GM21825 (cell line): ENCODE results near the gene BAZ1A.

ENCODE experiments used
- ATAC-seq: cut with Tn5 transposase; IDR thresholded peaks from one replicate; pipeline ENCODE4 v1.9.1; 2021; ENCODE audit warnings: mild to moderate bottlenecking, moderate library complexity; ENCODE audit not compliant: unreplicated experiment

Gene BAZ1A, protein sequence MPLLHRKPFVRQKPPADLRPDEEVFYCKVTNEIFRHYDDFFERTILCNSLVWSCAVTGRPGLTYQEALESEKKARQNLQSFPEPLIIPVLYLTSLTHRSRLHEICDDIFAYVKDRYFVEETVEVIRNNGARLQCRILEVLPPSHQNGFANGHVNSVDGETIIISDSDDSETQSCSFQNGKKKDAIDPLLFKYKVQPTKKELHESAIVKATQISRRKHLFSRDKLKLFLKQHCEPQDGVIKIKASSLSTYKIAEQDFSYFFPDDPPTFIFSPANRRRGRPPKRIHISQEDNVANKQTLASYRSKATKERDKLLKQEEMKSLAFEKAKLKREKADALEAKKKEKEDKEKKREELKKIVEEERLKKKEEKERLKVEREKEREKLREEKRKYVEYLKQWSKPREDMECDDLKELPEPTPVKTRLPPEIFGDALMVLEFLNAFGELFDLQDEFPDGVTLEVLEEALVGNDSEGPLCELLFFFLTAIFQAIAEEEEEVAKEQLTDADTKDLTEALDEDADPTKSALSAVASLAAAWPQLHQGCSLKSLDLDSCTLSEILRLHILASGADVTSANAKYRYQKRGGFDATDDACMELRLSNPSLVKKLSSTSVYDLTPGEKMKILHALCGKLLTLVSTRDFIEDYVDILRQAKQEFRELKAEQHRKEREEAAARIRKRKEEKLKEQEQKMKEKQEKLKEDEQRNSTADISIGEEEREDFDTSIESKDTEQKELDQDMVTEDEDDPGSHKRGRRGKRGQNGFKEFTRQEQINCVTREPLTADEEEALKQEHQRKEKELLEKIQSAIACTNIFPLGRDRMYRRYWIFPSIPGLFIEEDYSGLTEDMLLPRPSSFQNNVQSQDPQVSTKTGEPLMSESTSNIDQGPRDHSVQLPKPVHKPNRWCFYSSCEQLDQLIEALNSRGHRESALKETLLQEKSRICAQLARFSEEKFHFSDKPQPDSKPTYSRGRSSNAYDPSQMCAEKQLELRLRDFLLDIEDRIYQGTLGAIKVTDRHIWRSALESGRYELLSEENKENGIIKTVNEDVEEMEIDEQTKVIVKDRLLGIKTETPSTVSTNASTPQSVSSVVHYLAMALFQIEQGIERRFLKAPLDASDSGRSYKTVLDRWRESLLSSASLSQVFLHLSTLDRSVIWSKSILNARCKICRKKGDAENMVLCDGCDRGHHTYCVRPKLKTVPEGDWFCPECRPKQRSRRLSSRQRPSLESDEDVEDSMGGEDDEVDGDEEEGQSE (N-terminal part only)

DNA sequence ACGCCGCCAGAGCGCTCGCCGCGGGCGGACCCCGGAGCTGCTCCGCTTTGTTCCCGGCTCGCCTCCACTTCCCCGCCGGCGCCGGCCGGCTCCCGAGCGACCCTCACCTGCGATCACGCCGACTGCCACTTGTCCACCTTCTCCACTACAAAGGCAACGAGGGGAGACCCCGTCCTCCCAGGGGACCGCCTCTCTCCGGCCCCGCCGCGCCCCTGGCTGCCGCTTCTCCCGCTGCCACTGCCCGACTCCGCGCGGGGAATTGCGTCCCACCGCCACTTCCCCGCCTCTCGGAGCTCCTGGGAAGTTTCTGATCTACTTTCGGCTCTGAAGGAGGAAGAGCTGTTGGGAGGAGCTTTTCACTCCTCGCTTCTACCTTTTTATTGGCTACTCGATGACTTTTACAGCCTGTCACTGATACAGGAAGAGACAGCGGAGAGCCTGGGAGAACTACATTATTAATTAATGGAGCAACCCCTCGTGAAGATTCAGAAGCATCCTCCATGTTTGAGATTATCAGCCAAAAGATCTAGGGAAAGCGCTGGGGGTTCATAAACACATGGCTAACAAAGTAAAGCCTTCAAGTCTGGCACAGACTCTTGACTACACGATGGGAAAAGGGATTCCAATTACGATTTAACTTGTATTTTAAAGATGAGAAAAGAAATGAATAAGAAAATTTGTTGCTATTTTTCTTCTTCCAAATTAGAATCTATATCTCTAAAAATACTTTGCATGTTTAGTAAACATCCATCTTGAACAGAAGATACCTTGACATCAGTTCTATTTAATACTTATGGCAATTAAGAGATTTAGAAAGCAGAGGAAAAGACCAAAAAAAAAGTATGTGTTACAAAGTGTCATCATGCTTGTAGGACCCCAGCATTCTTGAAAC is at the start of gene BAZ1A:
BAZ1A (minus strand) TSS at position 330 of the 892 bp plus-strand sequence. CDS start 756 bp downstream, outside the sequence.
- peak; percentile 37 for ATAC-seq

DNA sequence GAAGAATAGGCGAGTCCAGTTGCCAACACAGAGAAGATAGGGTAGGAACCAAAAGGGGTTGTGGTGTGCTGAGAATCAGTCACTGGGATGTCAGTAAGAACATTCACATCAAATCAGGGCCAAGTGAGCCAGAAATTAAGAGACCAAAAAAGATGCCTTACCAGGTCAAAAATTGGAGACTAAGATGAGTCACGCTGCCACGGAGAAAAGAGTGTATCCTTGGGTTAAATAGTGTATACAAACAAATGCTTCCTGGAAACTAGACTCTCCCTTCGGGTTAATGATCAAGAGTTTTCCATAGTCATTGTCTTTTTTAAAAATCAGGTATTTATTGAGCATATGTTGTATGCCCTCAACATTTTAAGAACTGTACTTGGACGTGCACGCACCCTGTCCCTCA is 45.2 kb upstream of the BAZ1A start:
- ATAC-seq, result no peak

DNA sequence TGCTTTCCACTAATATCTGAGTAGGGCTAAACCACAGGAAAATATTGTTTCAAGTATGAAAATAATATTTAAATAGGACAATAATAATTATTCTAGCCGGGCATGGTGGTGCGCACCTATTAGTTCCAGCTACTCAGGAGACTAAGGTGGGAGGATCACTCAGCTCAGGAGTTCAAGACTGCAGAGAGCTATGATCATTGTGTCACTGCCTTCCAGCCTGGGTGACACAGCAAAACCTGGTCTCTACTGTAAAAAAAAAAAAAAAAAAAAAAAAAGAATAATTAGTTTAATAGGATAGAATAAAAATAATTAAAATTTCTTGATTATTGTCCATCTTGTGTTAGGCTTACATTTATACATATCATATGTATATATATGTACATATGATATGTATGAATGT is 38.5 kb upstream of the BAZ1A start:
- ATAC-seq, result no peak

DNA sequence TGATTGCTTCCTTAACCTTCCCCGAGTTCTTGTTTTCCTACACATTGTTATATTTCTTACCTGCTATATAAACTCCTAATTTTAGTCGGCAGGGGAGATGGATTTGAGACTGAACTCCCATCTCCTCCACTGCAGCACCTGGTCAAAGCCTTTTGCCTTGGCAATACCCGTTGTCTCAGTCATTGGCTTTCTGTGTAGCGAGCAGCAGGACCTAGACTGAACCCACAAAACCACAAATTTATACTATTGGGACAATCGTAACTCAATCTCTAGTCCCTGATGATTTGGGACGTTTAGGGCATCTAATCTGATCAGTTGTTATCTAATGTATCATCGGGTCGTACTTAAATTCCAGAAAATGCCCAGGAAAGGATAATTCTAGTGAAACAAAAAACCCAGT is 37.8 kb upstream of the BAZ1A start:
- no peak for ATAC-seq

DNA sequence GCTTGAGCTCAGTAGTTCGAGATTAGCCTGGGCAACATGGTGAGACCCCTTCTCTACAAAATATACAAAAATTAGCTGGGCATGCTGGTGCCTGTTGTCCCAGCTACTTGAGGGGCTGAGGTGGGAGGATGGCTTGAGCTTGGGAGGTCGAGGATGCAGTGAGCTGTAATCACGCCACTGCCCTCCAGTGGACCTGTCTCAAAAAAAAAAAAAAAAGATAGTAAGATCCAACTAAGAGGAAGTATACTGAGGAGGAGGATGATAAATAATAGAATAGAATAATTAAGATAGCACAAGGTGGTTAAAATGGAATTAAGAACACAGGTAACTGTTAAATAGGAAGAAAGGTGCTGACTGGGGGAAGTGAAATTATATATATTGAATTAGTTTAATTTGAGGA is 37.0 kb upstream of the BAZ1A start:
- ATAC-seq, result no peak

DNA sequence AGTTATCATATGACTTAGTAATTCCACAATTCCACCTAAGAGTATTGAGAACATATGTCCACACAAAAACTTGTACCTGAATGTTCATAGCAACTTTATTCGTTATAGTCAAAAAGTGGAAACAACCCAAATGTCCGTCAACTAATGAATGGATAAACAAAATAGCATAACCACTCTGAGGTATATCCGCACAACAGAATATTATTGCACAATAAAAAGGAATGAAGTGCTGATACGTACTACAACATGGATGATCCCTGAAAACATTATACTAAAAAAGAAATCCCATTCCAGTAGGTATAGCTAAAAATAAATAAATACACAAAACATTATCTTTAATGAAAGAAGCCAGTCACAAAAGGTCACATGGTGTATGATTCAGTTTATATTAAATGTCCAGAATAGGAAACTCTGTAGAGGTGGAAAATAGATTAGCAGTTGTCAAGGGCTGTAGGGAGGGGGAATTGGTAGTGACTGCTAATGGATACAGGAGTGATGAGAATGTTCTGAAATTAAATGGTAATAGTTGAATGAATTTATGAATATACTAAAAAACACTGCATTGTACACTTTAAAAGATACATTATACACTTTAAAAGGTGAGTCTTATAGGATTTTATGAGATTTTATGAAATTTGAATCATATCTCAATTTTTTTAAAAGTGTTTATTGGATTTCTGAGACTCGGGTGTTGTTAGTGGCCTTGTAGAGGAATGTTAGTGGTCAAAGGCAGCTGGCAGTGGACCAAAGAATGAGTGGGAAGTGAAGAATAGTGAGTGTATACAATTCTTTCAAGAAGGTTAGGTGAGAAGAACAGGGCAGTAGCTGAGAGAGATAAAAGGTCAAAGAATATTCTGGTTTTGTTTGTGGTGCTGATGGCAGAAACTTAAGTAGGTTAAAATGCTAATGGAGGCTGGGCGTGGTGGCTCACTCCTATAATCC is 36.3 kb upstream of the BAZ1A start:
- ATAC-seq, result no peak

DNA sequence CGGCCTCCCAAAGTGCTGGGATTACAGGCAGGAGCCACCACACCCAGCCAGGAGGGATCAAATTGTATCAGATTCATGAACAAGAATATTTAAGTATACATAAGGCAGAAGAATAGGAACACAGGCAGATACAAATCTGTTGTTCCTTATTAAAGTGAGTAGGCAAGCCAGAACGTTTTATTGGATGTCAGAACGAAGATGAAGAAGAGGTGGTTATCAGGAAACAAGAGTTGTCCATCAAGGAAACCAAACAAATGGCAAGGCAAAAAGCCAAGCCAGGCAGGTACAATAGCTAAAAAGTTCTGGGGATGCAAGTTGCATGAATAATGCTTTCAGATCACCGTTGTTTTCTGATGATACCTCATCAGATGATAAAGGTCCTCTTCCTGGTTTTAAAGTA is 31.1 kb upstream of the BAZ1A start:
- no peak for ATAC-seq

DNA sequence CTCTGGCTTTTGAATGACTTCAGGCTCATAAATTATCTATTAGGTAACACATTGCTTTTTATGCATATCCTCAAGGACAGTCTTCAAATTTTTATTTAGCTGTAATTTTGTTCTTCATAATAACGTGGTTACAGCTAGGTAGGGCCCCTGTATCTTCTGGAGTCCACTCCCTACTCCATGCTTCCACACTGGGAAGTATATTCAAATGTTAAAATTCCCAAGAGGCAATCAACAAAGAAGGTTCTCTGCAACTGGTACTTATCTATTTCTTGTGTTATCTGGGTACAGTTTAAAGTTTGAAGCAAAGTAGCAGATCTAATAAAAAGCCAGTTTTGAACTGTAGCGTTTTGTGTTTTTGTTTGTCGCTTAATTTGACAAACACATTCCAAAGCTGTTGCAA is 20.1 kb upstream of the BAZ1A start:
- ATAC-seq, result no peak

DNA sequence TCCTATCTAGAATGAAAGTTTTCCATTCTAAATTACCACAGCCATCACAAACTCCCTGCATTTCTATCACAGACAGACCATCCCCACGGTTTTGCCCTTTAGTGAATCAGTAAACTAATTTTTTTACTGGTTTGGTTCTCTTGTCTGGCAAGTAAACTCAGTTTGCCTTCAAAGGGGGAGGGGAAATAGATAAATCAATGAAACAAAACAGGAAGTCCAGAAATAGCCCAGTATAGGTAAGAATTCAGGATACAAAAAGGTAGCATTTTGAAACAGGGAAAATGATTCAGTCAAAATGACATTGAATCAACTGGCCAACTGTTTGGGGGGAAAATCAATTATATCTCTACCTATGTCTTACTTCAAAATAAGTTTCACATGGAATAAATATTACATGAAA is 15.8 kb upstream of the BAZ1A start:
- no peak for ATAC-seq

DNA sequence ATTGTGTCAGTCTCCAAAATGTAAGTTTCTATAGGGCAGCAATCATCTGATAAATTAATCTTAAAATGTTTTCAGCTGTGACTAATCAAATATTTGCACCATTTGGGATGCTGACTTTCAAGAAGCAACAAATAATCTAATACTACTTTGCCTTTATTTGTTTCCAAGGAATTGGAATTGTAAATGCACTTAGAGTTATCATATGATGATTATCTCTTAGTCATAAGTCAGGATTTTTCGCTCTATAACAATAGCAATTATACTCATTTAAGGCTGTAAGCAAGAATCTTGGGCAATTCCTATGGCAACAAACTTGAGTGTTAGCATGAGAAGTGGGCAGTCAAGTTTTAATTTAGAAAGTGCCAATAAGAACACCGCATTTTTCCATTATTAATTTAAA is 13.0 kb upstream of the BAZ1A start:
- no peak for ATAC-seq

DNA sequence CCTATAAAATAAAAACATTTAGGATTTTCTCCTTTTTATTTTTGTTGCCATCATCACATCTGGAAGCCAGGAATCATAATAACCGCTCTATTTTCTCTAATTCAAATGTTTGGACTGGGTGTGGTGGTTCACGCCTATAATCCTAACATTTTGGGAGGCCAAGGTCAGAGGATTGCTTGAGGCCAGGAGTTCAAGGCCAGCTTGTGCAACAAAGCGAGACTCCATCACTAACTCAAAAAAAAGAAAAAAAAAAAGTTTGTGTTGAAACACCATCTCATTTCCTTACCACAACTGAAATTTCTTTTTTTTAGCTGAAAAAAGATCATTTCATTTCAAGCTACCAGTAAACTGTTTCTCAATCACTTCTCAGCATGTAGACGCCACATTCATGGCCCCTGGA is 8.8 kb upstream of the BAZ1A start:
- ATAC-seq, result no peak

DNA sequence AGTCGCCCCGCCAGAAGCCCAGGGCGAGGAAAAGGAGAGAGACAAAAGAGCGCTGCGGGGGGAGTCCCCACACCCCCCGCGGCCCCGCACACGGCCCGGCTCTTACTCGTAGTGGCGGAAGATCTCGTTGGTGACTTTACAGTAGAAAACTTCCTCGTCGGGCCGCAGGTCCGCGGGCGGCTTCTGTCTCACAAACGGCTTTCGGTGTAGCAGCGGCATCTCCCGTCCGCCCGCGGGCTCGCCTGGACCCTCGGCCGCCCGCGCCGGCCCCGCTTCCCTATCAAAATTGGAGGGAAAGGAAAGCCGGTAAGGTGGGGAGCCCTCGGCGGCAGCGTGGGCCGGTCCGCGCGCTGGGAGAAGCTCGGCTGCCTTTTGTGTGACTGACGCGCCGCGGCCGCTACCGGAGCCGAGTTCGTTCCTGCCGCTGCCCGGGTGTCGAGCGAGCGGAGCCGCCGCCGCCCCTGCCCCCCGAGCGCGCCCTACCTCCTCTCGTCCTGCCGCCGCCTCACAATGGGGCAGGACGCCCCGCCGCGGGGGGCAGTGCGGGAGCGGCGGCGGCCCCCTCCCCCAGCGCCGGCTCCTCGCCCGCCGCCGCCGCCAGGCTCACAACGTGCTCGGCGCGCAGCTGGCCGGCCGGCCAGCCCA is 652 bp downstream of the BAZ1A start:
- peak; percentile 25 for ATAC-seq

DNA sequence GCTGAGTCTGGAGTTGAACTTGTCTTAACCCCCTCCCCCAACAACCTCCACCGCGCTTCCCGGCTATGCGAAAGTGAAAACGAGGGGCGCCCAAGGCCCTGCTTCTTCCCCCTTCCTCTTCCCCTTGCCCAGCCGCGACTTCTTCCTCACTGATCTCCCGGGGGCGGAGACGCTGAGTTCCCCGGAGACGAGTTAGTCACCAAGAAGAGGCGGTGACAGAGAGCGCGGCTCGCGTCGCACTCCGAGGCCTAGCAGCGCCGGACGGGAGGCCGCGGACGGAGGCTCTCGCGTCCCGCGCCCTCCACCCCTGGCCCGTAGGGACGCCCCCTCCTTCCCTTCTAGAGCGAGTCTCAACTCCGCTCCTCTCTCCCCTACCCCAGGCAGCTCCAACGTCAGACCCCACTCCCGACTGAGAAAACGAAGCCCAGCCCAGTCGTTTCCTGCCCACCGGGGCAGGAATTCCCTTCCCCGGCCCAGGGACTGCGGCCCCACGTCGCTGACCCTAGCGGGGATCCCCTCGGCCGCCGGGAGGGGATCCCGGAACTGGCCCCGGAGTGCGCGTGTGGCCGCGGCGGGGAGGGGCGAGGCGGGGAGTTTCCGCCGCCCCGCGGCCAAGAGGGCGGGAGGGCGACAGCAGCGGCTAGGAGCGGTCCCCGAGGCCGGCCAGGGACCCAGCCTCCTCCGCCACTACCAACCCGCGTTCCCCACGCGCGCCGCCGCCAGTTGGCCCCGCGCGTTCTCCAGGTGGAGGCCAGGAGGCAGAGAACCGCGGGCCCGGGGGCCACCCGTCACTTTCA is 1.4 kb downstream of the BAZ1A start:
- peak; percentile 58 for ATAC-seq

DNA sequence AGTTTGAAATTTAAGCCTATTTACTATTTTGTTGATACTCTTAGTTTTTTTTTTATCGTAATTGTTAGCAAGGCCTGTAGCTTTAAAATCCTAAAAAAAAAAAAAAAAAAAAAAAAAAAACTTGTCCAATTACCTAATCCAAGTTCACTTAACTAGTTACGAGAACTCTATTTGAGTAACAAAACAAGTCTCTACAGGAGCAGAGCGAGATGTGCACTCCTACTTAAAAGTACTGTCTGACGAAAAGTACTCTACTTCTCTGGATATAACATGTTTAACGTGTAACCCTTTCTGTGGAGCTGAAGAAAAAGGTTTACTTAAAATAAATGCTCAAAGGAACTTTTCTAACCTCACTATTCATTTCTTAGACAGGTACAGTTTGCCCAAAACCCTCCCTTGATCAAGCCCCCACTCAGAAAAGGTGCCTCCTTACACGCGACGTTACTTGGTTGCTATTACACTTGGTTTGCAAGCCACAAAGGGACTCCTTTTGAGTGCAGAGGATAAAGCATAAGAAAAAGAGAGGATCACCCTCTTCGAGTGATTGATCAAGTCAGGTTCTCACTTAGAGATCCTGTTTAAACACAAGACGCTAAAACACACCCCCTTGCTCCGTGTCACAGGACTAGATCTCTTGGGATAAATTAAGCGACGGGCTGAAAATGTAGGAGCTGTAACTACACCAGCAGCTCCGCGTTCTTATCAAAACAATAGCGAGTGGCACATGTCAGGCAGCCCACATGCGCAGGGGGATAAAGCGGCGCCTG is 2.2 kb downstream of the BAZ1A start:
- no peak for ATAC-seq

DNA sequence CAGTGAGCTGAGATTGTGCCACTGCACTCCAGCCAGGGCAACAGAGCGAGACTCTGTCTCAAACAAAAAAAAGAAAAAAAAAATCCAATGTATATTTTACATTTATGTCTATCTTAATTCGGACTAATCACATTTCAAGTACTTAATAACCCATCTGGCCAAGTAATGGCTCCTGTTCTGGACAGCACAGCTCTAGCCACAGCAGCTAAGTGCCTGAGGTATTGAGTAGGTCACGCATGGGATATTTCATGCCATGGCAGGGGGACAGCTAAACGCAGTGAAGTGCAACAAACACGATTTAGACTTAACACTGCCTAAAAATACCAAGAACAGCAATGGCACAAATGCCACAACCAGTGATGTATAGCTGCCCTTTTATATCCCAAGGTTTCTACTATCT is 8.0 kb downstream of the BAZ1A start:
- ATAC-seq, result no peak

DNA sequence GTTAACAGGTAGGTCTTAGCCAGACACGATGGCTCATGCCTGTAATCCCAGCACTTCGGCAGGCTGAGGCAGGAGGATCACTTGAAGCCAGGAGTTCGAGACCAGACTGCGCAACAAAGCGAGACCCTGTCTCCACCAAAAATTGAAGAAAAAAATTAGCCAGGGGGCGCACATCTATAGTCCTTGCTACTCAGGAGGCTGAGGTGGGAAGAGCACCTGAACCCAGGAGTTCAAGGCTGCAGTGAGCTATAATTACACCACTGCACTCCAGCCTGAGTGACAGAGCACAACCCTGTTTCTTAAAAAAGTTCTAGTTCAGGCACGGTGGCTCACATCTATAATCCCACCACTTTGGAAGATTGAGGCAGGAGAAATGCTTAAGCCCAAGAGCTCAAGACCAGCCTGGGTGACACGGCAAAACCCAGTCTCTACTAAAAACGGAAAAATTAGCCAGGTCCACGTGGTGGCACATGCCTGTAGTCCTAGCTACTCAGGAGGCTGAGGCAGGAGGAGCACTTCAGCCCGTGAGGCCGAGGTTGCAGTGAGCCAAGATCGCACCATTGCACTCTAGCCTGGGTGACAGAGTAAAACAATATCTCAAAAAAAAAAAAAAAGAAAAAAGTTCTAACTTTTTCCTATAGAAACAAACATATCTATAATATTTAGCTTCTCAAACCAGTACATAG is 9.1 kb downstream of the BAZ1A start:
- ATAC-seq, result no peak

DNA sequence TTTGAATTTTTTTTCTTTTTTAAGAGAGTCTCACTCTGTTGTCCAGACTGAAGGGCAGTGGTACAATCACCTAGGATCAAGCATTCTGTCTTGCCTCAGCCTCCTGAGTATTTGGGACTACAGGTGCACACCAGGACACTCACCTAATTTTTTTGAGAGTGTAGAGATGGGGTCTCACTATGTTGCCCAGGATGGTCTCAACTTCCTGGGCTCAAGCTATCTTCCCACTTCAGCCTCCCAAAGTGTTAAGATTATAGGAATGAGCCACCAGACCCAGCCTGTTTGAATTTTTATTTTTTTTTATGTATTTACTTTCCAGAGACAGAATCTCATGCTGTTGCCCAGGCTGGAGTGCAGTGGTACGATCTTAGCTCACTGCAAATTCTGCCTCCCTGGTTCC is 11.3 kb downstream of the BAZ1A start:
- no peak for ATAC-seq
